Right hindlimb (tissue), 1 donor: Measurements from ENCODE around the gene DTNBP1.

ENCODE experiments used
- DNase-seq: peaks from one replicate; pipeline ENCODE4 v3.0.0-alpha.2; 2018

Gene DTNBP1

DNA sequence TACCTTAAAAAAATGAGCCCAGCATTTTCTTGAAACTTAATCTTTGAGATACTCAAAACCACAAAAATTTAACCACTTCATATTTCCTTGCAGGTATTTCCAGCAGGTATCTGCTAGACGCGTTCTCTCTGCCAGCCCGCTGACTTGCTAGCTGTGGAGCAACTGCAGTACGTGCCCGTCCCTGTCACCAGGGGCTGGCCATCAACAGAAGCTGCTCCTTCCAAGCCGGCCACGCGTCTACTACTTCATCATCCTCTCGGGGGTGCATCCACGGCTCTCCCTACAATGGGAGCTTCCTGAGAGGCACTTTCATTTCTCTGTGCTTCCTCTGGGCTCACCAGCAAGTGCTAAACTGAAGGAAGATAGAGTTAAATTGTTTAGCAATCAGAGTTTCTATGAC lies 132.4 kb downstream of the DTNBP1 start:
- DNase-seq: no peak

DNA sequence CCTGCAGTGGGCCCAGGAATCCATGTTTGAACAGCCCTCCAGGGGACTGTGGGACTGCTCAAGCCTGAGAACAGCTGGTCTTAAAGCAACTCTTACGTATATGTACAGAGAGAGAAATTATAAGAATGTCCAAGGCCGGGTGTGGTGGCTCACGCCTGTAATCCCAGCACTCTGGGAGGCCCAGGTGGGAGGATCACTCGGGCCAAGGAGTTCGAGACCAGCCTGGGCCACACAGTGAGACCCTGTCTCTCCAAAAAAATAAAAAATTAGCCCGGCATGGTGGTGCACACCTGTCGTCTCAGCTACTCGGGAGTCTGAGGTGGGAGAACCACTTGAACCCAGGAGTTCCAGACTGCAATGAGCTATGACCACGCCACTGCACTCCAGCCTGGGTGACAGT lies 134.0 kb downstream of the DTNBP1 start:
- no peak for DNase-seq

DNA sequence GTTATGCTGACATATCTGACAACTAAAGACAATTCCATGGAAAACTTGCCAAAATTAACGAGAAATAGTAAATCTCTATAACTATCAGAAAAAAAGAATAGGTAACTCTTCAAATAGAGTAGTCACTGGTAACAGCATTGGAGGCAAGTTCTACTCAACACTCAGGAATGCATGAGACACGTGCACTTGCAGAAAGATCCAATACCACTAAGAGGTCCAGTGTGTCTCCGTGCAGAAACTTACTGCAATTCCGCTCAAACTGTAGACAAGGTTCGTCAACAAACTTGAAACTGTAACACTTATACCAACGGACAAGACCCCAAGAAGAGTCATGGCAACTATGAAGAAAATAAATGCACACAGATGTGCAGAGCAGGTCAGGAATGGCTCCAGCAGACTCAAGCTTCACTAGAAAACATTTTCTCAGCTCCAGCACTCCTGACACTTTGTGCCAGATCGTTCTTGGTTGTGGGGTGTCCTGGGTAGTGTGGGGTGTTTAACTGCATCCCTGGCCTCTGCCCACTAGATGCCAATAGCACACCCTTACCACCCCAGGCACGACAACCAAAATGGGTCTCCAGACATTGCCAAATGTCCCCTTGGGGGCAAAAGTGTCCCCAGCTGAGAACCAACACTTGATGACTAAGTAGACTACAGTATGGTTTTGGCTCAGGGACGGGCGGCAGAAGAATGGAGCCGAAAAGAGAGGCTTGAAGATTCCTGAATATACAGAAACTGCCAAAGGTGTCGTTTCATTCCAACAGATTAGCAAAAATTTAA lies 134.8 kb downstream of the DTNBP1 start:
- no peak for DNase-seq

DNA sequence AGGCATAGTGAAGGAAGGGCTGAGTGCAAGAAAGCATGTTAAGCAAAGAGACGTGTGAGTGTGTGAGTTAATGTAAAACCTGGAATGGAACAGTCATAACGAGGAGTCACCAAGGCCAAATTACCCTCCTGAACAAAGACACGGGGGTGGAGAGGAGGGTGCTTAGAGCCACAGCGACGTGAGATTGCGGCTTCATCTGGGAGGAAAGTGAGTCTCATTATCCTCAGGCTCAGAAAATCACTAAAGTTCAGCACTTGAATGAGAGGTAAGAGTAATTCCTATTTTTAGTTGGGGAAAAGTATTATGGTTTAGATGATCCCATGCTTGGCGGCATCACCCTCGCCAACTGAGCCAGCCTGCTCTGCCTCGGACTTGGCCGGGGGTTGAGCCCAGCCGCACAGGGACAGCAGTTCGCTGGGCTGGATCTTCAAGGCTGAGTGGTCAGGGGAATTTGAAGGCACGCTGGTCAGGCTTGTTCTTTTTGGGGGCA lies 136.6 kb downstream of the DTNBP1 start:
- no peak for DNase-seq

DNA sequence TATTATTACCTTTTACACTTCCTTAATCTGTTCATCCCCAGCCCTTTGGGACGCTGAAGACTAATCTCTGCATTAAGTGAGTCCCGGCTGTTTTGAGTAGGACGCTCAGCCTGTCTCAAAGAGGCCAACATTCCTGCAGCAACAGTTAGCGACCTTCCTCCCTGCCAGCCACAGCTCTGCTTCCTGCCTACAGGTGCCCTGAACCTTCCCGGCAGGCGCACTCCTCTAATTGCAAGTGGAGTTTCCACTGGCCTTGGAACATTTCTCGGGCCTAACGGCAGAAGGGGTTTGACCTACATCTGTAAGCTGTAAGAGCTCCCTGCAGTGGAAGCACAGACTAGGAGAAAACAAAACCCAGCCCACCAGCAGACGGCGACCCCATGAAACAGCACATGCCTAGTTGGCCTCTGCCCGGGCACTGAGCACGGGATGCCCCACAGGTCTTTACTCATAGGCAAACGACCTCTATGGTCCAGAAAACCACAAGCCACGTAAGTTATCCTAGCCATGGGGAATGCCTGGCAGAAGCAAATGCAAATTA lies 137.9 kb downstream of the DTNBP1 start:
- no peak for DNase-seq

DNA sequence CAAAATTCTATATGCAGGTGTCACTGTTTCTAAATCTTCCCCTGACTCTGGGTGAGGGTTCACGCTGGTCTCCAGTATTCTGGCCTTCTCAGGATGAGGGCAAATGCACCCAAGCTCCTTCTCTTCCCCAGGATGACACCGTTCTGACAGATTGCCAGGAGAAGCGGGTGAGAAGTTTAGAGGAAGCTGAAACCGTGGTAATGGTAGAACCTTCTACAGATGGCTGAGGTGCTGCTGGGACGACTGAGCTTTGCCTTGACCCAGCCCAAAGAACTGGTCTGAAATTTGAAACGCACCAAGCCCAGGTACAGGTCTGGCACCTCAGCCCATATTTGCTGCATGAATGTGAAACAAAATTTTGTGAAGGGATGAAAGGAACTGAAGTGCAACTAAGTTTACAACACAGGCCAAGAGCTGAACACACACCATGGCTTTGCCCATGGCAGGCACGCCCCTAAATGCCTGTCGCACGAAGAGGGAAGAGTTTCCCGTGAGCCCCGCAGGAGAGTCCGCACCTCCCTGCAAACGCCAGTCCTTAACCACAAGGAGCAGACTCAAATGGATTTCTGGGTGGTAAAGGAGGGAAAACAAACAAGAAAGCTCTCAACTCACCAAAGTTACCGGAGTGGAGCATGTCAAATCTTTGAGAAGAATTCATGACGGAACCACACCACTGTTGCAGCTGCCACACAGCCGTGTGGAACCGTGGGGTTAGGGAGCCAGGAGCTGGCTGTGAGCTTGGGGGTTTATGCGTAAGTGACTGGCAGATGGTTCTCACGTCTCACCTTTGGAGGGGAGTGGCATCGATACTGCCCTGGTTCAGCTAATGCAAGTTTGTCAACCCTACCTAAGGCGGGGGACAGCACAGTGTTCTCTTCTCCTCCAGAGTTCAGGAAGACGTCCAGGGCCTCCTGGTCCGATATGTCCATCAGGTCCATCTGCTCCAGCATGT lies 138.9 kb downstream of the DTNBP1 start:
- no peak for DNase-seq

DNA sequence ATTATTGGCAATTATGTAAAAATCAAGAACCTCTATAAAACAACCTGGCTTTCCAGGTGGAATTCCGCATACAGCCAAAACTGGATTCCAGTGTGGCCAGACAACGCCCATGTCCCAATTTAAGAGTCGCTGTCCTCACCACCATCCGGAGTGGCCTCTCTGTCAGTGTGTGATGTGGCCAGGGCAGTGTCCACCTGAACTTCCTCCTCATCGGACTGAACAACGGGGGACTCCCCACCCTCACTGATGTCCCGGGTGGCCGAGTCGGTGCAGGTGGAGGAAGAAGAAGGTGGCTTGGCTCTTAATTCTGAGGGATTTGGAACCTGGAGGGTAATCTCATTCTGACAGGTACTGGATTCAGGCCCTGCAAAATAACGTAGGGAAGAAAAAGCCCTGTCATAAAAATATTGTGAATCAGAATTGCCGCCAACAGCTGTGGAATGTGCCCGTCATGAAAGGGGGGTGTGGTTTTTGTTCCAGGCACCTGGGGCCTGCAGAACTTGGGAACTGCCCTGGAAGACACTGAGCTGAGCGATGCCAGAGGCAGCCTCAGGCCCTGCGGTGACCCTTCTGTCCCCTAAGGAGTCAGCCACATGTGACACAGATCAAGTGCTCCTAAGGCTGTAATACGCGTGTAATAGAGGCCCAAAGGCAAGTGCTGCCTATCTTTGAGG lies 139.8 kb downstream of the DTNBP1 start:
- no peak for DNase-seq

DNA sequence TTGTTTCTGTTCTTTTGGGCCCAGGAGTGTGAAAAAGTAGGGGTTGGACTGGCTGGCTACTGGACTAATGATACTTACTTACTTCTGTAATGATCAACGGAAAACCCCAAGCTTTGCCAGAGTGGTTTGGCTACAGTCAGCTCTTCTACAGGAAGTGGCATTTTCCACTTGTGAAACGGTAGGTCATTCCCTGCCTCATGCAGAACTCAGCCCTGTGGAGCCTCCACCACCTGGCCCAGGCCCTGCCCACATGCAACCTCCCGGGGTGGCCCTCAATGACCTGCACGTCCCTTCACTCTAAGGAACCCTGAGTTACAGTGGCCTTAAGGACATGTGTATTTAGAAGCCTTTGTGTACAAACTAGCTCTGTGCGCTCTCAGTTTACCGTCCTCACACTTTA lies 140.4 kb downstream of the DTNBP1 start:
- DNase-seq: no peak

DNA sequence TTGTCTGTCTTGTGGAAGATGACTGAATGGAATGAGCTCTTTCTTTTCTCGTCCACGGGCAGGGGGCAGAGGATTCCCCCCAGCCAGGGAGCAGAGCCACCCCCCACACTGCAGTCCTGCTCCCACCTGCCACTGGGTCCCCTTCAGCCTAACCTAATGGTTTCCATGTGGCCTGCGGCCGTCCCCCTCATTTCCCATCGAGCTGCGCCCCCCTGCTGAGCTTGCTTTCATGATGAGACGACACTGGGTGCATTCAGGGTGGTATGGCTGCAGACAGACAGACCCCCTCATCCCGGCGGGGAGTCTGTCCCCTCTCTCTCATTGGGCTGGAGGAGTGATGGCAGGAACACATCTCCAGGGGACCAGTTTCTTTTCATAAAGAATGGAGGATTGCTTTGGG lies 140.8 kb downstream of the DTNBP1 start:
- DNase-seq: no peak

DNA sequence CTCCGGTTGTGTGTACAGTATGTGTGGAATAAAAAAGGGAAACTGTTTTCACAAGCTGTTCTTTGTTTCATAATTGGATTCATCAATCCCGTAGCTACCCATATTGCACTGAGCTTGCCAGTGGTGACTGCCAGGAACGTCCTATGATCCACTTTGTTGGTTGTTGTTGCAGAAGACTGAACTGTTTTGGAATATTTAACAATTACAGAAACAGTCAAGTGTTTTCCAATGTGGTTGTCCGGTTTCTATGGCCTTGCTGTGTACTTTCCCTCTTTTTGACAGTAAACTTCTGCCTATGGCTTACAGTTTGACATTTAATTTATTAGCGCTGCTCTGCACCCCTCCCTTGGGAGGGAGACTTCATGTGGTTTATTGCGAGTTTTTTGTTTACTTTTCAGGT lies 141.2 kb downstream of the DTNBP1 start:
- DNase-seq: no peak

DNA sequence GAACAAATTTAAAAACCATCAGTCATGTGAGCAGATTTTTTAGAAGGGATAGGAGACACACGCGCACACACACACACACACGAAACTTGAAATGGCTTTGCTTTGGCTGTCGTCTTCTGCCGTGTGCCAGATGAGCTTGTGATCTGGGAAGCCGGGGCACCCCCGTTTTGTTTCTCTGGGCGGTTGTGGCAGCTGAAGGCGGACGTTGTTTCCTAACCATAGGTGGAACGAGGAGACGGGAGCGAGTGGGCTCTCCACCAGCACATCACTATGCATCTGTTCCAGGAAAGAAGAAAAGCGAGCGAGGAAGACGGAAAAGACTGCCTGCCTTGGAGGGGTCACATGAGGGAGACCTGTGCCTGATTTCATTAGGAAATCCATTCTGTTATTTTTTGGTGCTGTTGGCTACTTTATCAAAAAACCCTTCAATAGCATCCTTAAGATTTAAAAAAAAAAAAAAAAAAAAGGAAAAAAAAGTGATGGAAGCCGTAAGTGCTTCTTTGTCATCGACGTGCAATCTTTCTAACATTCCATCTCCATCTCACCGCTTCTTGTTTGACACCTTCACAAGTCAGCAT lies 142.1 kb downstream of the DTNBP1 start:
- DNase-seq: no peak

DNA sequence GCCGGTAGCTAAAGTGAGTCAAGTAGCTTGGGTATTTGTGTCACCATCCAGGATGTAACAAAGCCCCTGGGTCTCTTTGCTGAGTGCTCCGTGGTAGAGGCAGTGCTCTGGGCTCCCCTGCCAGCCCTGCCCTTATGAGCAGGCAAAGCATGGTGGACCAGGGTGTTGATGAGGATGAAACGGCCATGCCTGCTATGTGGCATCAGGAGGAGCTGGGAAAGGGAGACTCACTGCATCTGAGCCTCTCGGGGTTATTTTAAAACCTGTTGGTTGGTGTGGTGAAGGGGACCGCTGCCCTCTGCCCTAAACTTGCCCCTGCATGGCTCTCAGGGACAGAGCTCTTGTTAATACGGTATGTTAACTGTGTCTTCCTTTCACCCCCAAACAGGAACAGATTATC lies 143.1 kb downstream of the DTNBP1 start:
- DNase-seq: no peak

DNA sequence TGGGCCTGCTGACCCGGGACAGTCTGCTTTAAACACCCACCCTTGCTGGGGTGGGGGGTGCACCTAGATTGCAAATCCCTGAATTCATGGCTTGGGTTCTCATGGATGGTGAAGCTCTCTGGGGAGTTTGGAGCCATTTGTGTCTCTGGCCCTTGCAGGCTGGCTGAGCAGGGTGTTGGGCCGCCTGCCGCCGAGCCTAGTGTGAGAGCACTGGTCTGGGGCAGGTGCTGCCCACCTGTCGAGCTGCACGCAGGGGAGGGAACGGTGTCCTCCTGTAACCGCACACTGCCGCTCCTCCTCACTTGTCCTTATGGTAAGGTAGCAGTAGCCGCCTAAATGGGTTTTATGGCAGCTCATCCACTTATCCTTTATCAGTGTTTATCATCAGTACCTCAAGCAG lies 143.9 kb downstream of the DTNBP1 start:
- DNase-seq: no peak

DNA sequence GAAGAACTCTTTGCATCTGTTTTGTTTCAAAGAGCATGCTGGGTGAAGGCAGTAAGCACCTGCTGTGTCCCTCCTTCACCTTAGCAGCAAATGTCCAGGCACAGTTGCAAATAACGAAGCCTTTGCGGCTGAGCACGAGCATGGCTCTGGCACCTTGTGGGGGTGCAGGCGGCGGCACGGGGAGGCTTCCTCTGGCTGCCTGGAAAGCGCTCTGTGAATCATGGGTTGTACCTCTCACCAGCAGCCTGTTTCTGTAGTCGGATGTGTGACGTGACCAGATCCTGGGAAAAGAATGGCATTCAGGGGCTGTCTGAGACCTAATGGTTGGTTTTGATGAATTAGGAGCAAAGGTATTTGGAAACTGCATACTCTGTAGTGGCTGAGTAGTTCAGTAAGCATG lies 144.8 kb downstream of the DTNBP1 start:
- no peak for DNase-seq

DNA sequence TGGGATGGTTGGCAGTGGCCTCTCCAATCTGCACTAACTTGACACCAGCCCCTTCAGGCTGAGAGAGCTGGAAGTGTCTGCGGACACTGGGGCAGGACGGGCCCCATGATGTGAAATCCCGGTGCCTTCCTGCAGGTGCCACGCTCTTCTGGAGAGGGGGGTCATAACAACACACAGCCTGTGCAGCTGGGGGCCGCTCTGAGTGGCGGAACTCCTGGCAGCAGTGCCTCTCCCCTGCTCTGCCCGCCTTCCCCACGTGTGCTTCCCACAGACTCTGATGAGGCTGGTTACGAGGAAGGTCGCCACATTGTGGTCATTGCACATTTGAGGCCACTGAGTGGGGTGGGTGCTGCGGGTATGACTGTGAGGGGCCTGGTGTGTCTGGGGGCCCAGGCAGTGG lies 145.2 kb downstream of the DTNBP1 start:
- no peak for DNase-seq

DNA sequence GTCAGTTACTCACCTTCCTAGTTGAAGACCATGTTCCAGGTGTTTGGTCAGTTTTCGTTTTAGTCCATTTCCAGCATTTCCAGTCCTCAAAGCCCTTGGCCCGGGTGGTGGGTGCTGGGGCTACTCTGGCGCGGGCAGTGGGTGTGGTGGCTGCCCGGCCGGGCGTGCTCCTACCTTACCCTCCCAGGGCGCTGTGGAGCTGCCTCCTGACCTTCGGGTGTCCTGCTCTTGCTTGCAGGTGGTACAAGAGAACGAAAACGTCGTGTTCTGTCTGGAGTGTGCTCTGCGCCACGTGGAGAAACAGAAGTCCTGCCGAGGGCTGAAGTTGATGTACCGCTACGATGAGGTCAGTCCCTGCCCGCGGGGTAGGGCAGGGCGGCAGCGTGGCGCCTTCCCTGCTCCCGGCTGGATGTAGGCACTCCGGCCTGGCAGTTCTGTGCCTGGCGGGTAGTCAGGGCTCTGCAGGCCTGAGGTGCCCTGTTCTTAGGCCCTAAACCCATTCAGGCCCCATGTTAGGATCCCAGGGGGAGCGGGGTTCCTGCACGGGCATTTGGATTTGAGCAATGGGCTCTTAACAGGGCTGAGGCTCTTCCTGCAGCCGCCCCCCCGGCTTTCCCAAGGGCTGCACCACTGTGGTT lies 145.8 kb downstream of the DTNBP1 start:
- DNase-seq: no peak

DNA sequence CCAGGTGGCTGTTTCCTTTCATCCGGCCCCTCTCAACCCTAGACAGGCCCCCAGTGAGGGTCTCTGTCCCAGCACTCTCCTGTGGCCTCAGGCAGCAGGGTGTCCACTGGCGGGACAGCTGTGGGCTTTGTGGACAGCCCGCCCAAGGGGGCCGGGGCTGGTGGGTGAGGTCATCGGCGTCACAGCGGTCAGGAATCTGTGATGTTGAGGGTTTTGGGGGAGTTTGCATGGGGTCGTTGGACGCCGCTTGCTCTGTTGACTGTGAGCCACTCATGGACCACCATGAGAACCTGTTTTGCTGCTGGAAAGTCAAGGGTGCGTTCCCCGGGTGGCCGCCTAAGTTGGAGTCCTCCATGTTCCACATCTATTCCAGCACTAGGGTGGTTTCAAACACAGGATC lies 146.4 kb downstream of the DTNBP1 start:
- no peak for DNase-seq

DNA sequence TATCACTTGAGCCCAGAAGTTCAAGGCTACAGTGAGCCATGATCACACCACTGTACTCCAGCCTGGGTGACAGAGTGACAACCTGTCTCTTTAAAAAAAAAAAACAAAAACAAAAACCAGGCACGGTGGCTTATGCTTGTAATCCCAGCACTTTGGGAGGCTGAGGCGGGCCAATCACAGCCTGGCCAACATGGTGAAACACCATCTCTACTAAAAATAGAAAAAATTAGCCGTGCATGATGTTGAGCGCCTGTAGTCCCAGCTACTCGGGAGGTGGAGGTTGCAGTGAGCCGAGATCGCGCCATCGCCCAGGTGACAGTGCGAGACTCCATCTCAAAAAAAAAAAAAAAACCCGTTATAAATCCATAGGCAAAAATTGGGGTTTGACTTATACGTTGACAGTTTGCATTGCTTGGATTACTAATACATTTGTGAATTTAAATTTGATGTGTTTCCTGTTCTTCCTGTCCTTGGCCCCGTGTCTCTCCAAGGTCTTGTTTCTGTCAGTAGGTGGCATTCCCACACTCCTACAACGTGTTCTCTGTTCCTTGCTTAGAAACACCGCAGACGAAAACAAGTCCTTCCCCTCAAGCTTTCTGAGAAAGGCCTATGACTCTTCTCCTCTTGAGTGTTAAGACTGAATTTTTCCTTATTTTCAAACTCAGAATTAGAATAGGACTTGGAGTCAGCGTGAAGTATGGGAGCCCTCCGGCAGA lies 147.0 kb downstream of the DTNBP1 start:
- DNase-seq: no peak

DNA sequence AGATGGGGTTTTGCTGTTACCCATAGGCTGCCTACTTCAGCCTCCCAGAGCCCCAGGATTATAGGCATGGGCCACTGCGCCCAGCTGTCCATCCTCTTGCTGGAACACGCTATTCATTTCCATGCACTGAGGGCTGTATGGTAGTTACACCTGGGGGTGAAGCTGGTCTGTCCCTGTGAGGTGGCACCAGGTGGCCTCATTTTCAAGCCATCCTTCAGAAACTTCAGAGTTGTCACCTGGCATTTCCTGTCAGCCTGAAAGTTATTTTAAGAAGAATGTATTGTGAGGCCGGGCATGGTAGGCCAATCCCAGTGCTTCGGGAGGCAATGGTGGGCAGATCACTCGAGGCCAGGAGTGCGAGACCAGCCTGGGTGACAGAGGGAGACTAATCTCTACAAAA lies 147.6 kb downstream of the DTNBP1 start:
- no peak for DNase-seq

DNA sequence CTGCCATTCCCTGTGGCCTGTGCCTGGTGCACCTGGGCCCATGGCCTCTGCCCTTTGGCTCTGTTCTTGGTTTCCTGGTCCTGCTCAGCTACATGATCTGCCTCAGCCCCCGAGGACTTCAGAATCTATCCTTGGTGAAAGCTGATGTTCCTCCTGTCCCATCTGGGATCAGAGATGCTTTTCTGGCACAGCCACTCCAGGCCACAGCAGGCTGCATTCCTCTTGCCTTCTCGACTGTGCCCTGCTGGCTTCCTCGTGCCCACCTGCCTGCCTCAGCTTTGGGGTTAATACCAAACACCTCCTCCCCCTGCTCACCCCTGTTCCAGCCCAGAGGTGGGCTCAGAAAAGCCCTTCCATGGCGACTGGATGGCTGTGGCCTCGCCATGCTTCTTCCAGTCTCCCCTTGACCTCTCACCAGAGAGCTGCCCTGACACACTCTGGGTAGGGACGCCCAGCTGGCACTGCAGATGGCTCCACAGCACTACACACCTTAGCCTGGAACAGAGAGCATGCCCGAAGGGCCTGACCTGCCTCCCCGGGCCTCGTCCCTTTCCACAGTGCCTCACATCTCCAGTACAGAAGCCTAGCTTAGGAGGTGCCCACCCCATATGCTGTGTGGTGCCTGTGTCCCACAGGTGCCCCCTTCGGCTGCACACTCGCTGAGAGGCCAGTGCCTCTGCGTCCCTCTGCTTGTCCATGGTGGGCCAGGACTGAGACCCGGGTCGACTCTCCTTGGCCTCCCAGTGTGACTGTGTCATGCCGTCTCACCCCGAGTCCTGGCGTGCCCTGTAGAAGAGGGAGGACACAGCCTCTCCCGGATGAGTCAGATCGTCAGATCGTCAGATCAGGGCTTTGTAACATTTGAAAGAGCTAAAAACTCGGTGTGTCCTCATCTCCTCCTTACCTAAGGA lies 148.8 kb downstream of the DTNBP1 start:
- no peak for DNase-seq
